Loucy (cell line): ENCODE measurements around the gene BTBD16.

Experiments
- H2AFZ ChIP-seq: fragments of 200-600 bp; sonication (generic); 2 replicates; pipeline ENCODE4 v1.6.0; 2016; ENCODE audit warnings: antibody characterized with exemption, mild to moderate bottlenecking, low read length, moderate library complexity
- H3F3A ChIP-seq: fragments of 200-600 bp; 2 replicates; pipeline ENCODE4 v1.6.0; 2016; ENCODE audit warnings: antibody characterized with exemption, low read depth, mild to moderate bottlenecking
- H3K27me3 ChIP-seq: fragments of 200-600 bp; sonication (generic); 2 replicates; pipeline ENCODE4 v1.6.1; 2014; ENCODE audit warnings: low read length, mild to moderate bottlenecking; ENCODE audit not compliant: insufficient read depth, poor library complexity, severe bottlenecking
- H3K36me3 ChIP-seq: fragments of 200-600 bp; sonication (generic); 2 replicates; pipeline ENCODE4 v1.6.1; 2016; ENCODE audit warnings: low read length; ENCODE audit not compliant: insufficient read depth
- H3K4me1 ChIP-seq: fragments of 200-600 bp; sonication (generic); 2 replicates; pipeline ENCODE4 v1.5.1; 2014; ENCODE audit warnings: low read length, mild to moderate bottlenecking; ENCODE audit not compliant: insufficient read depth, poor library complexity, severe bottlenecking
- H3K4me2 ChIP-seq: fragments of 200-600 bp; sonication (generic); 2 replicates; pipeline ENCODE4 v1.6.0; 2014; ENCODE audit warnings: antibody characterized with exemption, low read length, low read depth, mild to moderate bottlenecking; ENCODE audit not compliant: poor library complexity, severe bottlenecking
- H3K4me3 ChIP-seq: fragments of 200-600 bp; sonication (generic); 2 replicates; pipeline ENCODE4 v1.5.1; 2014; ENCODE audit warnings: low read length, mild to moderate bottlenecking, mixed read lengths; ENCODE audit not compliant: poor library complexity, severe bottlenecking
- H3K79me2 ChIP-seq: fragments of 200-600 bp; sonication (generic); 2 replicates; pipeline ENCODE4 v1.6.1; 2014; ENCODE audit warnings: low read length; ENCODE audit not compliant: insufficient read depth
- H3K9ac ChIP-seq: fragments of 200-600 bp; sonication (generic); 2 replicates; pipeline ENCODE4 v1.6.0; 2014; ENCODE audit warnings: mild to moderate bottlenecking, low read depth, low read length, moderate library complexity; ENCODE audit not compliant: poor library complexity, severe bottlenecking
- H3K9me2 ChIP-seq: fragments of 200-600 bp; sonication (generic); replicated peaks from 2 replicates; pipeline ENCODE4 v1.6.1; 2016; ENCODE audit warnings: low read depth, low read length, mixed read lengths
- H3K9me3 ChIP-seq: fragments of 200-600 bp; sonication (generic); 2 replicates; pipeline ENCODE4 v1.6.1; 2014; ENCODE audit warnings: mild to moderate bottlenecking, antibody characterized with exemption, low read length, low read depth; ENCODE audit not compliant: insufficient read depth
- H4K20me1 ChIP-seq: fragments of 200-600 bp; sonication (generic); 2 replicates; pipeline ENCODE4 v1.6.0; 2014; ENCODE audit warnings: antibody characterized with exemption, low read length, mild to moderate bottlenecking; ENCODE audit not compliant: insufficient read depth, poor library complexity, severe bottlenecking
- CTCF ChIP-seq: fragments of 200-600 bp; sonication (generic); conservative IDR thresholded peaks from 2 replicates; pipeline ENCODE4 v1.5.1; 2014; ENCODE audit warnings: mild to moderate bottlenecking, antibody characterized with exemption, low read length
- EZH2phosphoT487 ChIP-seq: fragments of 200-600 bp; IDR thresholded peaks from 2 replicates; pipeline ENCODE4 v1.6.1; 2018; ENCODE audit warnings: antibody characterized with exemption, mild to moderate bottlenecking, moderate library complexity, borderline replicate concordance

Gene BTBD16

GRCh38 chr10:122307669-122308416 lies 36.7 kb downstream of the BTBD16 start:
- no peaks in the 10 kb centered on the region for H3K79me2 ChIP-seq
- H3K9me3 ChIP-seq = no peaks in the 10 kb centered on the region; the same call in 1 of the 2 replicates
- H3K9me2 ChIP-seq = no peaks in the 10 kb centered on the region
- H3K36me3 ChIP-seq = no peaks in the 10 kb centered on the region
- H4K20me1 ChIP-seq = no peaks in the 10 kb centered on the region
- TF ChIP-seq EZH2phosphoT487 (no peak), CTCF (no peak)
- no peak overlapping the region for H2AFZ ChIP-seq
- H3K4me3 ChIP-seq = no peak overlapping the region
- H3K9ac ChIP-seq = no peak overlapping the region
- H3K4me1 ChIP-seq = no peaks in the 10 kb centered on the region
- H3K27me3 ChIP-seq = no peaks in the 10 kb centered on the region
- H3F3A ChIP-seq = no peaks in the 10 kb centered on the region
- no peak overlapping the region for H3K4me2 ChIP-seq

DNA sequence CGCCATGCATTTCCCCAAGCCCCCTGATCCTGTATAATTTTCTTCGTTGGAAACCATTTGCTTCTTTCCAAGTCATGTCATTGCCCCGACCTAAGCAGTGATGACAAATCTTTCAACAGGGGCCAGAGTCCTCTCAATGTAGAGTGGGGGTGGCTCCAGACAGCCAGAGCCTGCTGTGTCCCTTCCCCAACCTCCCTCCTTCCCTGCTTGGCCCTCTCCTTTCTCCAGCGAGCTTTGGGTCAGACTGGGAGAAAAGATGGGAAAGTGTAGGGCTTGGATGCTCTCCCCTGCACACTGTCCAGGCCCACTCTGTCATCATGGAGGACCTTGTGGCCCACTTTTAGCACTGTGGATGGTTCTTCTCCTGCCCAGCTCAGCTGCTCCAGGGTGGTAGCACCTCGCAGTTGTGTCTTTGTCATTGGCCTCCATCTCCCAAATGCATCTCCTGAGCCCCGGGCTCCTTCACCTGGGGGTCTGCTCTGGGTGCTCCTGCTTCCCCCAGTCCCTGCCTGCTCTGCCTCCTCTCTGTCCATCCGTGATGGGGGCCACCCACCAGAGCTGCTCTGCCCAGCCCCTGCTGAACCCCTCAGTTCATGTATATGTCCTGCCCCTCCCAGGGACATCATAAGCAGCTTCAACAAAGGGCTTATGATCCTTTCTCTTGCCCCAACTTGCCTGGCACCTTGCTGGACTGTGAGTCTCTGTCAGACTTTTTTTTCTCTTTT lies 37.5 kb downstream of the BTBD16 start:
- no peaks in the 10 kb centered on the region for H3K27me3 ChIP-seq
- no peak overlapping the region for H2AFZ ChIP-seq
- no peak overlapping the region for H3K4me2 ChIP-seq
- no peaks in the 10 kb centered on the region for H3K79me2 ChIP-seq
- no peaks in the 10 kb centered on the region; the same call in 1 of the 2 replicates for H3K9me3 ChIP-seq
- H3K9ac ChIP-seq = no peak overlapping the region
- H3K4me3 ChIP-seq = no peak overlapping the region
- no peaks in the 10 kb centered on the region for H4K20me1 ChIP-seq
- no peaks in the 10 kb centered on the region for H3F3A ChIP-seq
- no peaks in the 10 kb centered on the region for H3K9me2 ChIP-seq
- H3K36me3 ChIP-seq = no peaks in the 10 kb centered on the region
- no peaks in the 10 kb centered on the region for H3K4me1 ChIP-seq
- no peak for TF ChIP-seq EZH2phosphoT487
- TF ChIP-seq CTCF = no peak

DNA sequence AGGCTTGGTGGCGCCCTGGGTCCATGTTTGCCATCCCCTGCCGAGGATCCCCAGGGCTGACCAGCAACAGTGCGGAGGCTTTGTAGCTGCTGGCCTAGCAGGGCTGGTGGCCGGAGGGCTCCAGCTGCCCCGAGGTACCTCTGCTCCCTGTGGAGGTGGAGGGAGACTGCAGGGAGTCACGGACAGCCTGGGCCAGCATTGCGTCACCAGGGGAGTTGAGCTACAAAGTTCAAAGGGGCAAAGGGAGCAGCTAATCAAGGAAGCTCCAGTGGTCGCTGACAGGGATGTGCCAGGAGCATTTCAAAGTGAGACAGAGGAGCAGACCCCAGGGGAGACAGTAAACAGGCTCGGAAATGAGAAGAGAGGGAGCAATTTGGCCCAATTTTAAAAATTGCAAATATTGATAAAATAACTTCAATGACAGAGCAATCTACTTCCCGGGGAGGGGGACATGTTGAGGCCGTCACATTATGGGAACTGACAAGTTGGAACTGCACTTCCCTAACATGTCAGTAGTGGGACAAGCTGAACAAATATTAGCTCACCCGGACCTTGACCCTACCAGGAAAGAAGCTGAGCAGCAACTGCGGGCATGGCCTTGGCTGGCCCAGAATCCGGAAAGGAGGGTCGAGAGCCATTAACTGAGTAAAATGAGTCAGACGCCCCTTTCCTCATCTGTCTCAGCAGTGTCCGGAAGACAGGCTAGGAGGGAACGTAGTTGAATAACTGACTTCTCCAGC lies 39.4 kb downstream of the BTBD16 start:
- no peak overlapping the region for H3K4me2 ChIP-seq

More for the DNA sequence above, 39.4 kb downstream of the BTBD16 start:
- Histone ChIP-seq H3K4me3 (no peak overlapping the region), H3K9me3 (no peaks in the 10 kb centered on the region; the same call in 1 of the 2 replicates), H3K9ac (no peak overlapping the region), H3F3A (no peaks in the 10 kb centered on the region), H3K36me3 (no peaks in the 10 kb centered on the region), H3K4me1 (no peaks in the 10 kb centered on the region), H3K79me2 (no peaks in the 10 kb centered on the region), H3K9me2 (no peaks in the 10 kb centered on the region), H3K27me3 (no peaks in the 10 kb centered on the region), H4K20me1 (no peaks in the 10 kb centered on the region), H2AFZ (no peak overlapping the region)
- no peak for TF ChIP-seq CTCF
- TF ChIP-seq EZH2phosphoT487 = no peak
